RPMI7951 (cell line): Measurements from ENCODE around the gene UNC5A. TPM values are rescaled to one million over a fixed set of nuclear protein-coding genes. Genes with fewer than 3 reads are reported as not detected.

Experiments
- DNase-seq: peaks from one replicate; pipeline ENCODE4 v3.0.0-alpha.2; 2012; ENCODE audit warnings: low read depth
- total RNA-seq: library from RNA; depleted of rRNA; stranded (reverse); fragments of >200 nt; shearing (Covaris generic); gene quantifications from 2 replicates; pipeline ENCODE4 v1.2.3, GENCODE V29; 2014

UNC5A gene
- total RNA-seq, 1 experiment from 2014 or later = not detected

- DNase-seq = no peak
These were observed 83.9 kb downstream of the UNC5A start for GRCh38 chr5:176894298-176894697.

GRCh38 chr5:176895831-176896230 is 85.5 kb downstream of the UNC5A start:
- no peak for DNase-seq

- no peak for DNase-seq
These were observed 86.9 kb downstream of the UNC5A start for GRCh38 chr5:176897263-176897662.

GRCh38 chr5:176899296-176899891 is 89.0 kb downstream of the UNC5A start, which contains the start of gene HK3:
TSS of gene HK3 (minus strand) at chr5:176899346. CDS start at chr5:176896159, 3,187 bp downstream.
- no peak for DNase-seq

GRCh38 chr5:176899946-176900779 is 89.8 kb downstream of the UNC5A start:
- DNase-seq = no peak

- no peak for DNase-seq
These were observed 90.4 kb downstream of the UNC5A start for GRCh38 chr5:176900780-176901204.

GRCh38 chr5:176901260-176902101 is 91.1 kb downstream of the UNC5A start:
- DNase-seq = no peak

GRCh38 chr5:176902102-176902814 is 91.9 kb downstream of the UNC5A start:
- no peak for DNase-seq

GRCh38 chr5:176902911-176903664 is 92.7 kb downstream of the UNC5A start:
- DNase-seq = no peak

- DNase-seq = no peak
These were observed 93.9 kb downstream of the UNC5A start for GRCh38 chr5:176904276-176904675.

- no peak for DNase-seq
These were observed 95.8 kb downstream of the UNC5A start for GRCh38 chr5:176906126-176906525.

- DNase-seq = no peak
These were observed 96.4 kb downstream of the UNC5A start for GRCh38 chr5:176906796-176907195.

- no peak for DNase-seq
These were observed 98.5 kb downstream of the UNC5A start for GRCh38 chr5:176908675-176909368.

- no peak for DNase-seq
These were observed 101.8 kb downstream of the UNC5A start for GRCh38 chr5:176912115-176912514.

- DNase-seq = no peak
These were observed 105.5 kb downstream of the UNC5A start for GRCh38 chr5:176915906-176916305.

GRCh38 chr5:176916337-176916736 is 106.0 kb downstream of the UNC5A start:
- no peak for DNase-seq

- DNase-seq = no peak
These were observed 108.3 kb downstream of the UNC5A start for GRCh38 chr5:176918613-176919012.

- DNase-seq = no peak
These were observed 111.4 kb downstream of the UNC5A start for GRCh38 chr5:176921714-176922113.

GRCh38 chr5:176922817-176923216 is 112.5 kb downstream of the UNC5A start:
- DNase-seq = no peak

- no peak for DNase-seq
These were observed 117.2 kb downstream of the UNC5A start for GRCh38 chr5:176927562-176927961.
